ENCODE data around the gene KLRC2.
"Not testable (repeated sequence)": the region's sequence is repeated elsewhere in the genome, so short reads cannot be mapped to it uniquely, and the experiment has no call there.

KLRC2 gene

DNA sequence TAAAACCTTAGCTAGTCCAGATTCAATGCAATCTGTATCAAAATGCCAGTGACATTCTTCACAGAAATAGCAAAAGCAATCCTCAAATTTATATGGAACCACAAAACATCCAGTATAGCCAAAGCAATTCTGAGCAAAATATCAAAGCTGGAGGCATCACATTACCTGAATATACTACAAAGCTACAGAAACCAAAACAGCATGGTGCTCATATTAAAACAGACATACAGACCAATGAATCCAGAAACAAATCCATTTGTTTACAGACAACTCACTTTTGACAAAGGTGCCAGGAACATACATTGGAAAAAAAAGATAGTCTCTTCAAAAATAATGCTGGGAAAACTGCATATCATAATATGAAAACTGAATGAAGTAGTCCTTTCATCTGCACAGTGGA is 31.0 kb downstream of the KLRC2 start:
- no peak for DNase-seq

DNA sequence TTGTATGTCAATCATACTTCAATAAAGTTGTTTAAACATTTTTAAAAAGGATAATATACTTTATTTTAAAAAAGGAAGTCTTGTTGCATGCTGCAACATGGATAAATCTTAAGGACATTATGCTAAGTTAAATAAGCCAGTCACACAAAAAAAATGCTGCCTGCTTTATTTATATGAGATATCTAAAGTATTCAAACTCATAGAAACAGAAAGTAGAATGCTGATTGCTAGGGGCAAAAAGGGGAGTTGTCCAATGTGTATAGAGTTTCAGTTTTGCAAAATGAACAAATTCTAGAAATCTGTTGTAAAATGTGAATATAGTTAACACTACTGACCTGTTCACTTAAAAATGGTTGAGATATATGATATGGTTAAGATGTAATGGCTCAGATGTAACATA is 35.0 kb downstream of the KLRC2 start:
- no peak for DNase-seq

DNA sequence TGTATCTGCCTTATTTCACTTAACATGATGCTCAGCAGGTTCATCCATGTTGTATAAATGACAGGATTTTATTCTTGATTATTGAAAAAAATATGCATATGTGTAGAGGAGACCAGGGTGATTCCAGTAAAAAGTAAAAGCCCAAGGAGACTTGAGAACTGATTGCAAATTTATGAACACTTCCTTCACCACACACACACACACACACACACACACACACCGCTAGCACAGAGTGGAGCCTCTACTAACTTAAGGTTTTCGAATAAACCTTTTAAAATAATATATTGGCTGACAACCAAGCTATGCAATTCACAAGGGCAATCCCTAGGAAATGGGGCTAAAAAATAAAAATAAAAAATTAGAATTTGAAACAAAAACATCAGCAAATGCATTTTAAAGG is 37.6 kb downstream of the KLRC2 start:
- DNase-seq, result no peak

DNA sequence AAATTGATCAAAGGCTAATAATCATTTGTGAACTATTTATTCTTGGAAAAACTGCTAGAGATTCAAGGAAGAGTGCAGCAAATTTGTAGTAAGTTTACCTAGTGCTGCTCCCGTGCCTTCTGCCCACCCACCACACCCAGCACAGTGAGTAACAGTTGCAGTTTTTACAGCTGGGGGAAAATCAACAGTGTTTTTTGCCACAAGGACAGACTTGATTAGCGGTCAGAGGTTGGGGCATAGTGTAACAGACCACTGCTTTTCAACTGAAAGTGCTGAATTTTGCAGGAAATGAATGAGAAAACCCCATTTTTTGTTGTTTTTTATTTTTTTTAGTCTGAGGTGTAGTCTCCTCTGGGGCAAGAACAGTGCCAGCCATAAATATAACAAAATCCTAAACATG is 38.5 kb downstream of the KLRC2 start:
- DNase-seq, result no peak

DNA sequence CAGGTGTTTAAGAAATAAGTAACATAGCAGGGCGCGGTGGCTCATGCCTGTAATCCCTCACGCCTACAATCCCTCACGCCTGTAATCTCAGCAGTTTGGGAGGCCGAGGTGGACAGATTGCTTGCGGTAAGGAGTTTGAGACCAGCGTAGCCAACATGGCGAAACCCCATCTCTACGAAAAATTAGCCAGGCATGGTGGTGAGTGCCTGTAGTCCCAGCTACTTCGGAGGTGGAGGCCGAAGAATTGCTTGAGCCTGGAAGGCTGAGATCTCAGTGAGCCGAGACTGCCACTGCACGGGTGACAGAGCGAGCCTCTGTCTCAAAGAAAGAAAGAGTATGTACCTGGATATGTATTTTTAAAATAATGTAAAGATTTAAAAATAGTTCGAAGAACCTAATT is 39.6 kb downstream of the KLRC2 start:
- DNase-seq, result not testable (repeated sequence)

DNA sequence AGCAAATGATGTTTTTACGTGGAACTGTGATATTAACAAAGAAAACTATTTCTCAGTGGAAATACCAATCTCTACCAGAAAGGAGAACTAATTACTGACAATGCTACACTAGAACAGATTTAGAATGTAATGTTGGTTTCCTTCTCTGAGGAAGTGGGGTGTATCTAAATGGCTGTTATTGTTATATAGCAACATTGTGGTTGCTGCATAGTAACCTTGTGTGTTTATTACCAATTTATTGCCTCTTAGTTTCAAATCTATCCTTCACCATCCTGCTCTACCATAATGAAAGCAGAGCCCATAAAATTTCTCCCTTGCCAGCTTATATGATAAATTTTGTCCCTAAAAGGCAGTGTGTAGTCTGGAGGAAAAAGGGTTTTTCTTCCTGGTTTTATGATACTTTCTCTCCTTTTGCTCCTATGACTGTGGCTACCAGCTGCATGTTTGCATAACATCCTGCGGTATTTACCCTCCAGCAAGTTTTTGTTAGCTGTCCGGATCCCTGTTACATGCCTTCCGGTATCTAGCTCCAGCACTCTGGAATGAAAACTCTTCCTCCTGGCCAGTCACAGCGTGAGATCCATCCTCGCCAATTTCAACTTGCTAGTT is 40.3 kb downstream of the KLRC2 start:
- no peak for DNase-seq

DNA sequence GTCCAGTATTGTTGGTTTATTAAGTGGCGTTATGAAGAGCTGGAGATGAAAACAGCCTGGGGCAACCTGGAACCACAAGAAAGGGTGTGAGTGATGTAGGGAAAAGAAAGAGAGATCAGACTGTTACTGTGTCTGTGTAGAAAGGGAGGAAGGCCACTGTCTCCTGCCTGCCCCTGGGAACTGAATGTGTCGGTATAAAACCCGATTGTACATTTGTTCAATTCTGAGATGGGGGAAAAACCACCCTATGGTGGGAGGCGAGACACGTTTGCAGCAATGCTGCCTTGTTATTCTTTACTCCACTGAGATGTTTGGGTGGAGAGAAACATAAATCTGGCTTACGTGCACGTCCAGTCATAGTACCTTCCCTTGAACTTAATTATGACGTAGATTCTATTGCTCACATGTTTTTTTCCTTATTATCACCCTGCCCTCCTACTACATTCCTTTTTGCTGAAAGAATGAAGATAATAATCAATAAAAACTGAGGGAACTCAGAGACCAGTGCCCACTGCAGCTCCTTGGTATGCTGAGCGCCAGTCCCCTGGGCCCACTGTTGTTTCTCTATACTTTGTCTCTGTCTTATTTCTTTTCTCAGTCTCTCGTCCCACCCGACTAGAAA is 41.2 kb downstream of the KLRC2 start:
- peak in 1 of 2 experiments; percentile 44 for DNase-seq

DNA sequence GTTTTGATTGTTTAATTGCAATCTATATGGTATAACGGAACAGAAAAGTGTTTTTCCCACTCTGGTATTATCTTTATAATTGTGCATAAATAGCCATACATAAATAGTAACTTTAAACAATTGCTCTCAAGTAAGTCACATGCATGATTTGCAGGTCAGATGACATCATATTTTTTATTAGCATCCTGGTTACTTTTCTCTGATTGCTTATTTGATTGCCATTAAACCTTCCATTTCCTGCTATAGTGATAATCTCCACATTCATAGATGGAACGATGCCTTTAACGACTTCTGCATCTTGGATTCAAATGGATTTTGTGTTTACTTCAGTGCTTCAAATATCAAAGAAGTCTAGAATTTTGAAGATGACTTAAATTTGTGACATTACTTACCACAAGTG is 42.5 kb downstream of the KLRC2 start:
- DNase-seq, result no peak

DNA sequence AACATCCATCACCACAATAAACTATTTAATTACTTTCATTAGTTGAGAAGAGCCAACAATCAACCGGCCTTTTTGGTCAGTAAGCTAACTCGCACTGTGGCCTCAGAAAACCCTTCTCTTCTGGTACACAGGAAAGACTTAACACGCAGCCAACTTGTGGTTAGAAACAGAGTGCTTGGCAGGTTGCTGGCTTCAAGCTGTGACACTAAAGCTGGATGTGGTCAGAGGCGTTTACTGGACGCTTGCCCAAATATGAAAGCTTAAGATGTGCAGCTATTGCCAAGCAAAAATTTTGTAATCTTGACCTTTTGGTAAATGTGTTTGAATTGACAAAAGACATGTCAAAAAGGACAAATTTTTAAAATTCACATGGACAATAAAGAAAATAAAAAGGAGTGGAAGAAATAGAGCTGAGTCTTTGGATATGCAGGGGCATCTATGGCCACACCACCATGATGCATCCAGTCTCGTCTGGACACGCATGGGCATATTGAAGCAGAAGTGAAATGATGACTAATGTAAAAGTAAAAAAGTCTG is 43.3 kb downstream of the KLRC2 start:
- DNase-seq, result no peak

DNA sequence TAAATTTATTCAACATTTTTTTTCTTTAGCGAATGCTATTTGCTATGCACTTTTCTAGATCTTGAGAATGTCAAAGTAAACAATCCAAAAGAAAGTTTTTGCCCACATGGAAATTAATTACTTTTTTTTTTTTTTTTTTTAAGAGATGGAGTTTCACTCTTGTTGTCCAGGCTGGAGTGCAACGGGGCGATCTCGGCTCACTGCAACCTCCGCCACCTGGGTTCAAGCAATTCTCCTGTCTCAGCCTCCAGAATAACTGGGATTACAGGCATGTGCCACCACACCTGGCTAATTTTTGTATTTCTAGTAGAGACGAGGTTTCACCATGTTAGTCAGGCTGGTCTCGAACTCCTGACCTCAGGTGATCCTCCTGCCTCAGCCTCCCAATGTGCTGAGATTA is 44.8 kb downstream of the KLRC2 start:
- DNase-seq, result not testable (repeated sequence)

DNA sequence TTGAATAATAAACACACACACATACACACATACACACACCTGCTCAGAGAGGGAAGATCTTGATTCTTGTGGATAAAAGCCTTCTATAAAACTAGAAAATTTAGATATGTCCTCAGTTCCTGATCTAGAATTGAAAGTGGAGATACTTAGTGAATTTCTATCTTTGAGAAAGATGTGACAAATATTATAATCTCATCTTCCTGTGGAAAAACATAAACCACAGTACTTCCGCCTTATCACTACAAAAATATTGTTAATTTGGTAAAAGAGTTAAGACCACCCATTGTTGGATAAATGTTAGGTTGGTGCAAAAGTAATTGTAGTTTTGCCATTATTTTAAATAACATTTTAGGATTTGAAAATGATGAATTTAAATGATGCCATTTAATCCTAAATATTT is 45.9 kb downstream of the KLRC2 start, which contains the start of gene KLRK1:
KLRK1 (minus strand) TSS at position 138 of the 400 bp plus-strand sequence. CDS start 1,231 bp downstream, outside the sequence.
- no peak for DNase-seq

DNA sequence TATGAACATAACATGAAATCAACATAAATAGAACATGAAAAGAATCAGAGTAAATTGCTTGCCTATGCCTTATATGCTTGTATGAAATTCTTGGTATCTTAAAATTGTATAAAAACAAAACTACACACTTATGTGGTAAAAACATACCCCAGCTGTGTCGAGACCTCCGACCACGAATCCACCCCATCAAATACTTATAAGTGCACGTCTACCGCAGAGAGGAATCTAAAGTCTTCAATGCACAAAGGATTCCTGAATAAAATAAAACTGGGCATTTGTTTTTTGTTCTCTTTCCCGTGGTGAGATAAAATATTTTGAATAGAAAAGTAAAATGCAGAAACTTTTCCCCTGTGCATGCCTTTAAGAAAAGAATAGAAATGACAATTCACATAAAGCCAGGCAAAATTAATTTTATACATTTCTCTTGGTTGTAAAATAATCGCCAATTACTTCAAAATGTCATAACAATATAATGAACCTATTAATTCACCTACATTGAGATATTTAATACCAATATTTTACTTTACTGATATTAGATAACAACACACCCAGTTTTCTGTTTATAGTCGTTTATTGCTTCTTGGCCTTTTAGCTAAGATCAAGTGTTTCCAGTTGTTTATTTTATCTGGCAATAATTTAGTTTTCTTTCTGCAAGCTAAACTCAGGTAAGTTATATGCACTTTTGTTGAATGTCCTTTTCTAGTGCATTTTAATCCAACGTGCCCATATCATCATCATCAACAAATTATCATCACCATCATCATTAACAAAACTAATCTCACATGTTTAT is 47.0 kb downstream of the KLRC2 start:
- DNase-seq, result no peak

DNA sequence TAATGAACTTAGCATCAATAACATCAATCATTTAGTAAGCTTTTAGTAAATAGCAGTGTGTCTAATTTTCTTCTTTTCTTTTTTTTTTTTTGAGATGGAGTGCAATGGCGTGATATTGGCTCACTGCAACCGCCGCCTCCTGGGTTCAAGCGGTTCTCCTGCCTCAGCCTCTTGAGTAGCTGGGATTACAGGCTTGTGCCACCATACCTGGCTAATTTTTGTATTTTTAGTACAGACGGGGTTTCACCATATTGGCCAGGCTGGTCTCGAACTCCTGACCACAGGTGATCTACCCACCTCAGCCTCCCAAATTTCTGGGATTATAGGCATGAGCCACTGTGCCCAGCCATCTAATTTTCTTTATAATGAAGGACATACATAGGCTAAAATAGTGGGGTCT is 48.3 kb downstream of the KLRC2 start:
- DNase-seq, result not testable (repeated sequence)

DNA sequence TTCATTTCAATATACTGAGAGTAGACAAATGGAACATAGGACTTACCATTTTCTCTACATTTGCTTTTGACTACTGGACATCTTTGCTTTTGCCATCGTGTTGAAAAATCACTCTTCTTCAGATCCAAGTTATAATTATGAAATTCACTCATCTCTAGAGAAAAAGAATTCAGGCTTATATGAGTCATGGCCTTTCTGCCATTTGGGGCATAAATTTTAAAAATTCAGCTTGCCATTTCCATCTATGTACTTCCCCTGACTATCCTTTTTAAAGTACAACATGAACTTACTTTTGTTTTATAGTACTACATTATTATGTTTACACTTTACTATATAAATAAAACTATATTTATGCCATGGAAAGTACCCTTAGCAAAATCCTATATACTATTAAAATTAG is 49.0 kb downstream of the KLRC2 start:
- no peak for DNase-seq

DNA sequence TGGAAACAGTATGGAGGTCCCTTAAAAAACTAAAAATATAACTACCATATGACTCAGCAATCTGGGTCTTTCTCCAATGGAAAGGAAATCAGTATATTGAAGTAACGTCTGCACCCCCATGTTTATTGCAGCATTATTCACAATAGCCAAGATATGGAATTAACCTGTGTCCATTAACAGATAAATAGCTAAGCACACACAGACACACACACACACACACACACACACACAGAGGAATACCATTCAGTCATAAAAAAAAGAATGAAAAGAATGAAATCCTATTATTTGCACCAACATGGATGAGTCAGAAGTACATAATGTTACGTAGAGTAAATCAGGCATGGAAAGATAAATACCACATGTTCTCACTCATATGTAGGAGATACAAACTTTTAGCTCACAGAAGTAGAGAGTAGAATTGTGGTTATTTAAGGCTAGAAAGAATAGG is 50.6 kb downstream of the KLRC2 start:
- DNase-seq, result no peak

DNA sequence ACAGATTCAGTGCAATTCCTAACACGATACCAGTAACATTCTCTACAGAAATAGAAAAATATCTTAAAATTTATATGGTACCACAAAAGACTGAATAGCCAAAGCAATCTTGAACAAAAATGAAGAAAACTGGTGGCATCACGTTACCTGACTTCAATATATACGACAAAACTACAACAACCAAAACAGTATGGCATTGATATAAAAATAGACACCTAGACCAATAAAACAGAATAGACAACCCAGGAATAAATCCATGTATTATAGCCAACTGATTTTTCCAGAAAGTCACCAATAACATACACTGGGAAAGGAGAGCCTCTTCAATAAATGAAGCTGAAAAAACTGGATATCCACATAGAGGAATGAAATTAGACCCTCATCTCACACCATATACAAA is 51.6 kb downstream of the KLRC2 start:
- no peak for DNase-seq

DNA sequence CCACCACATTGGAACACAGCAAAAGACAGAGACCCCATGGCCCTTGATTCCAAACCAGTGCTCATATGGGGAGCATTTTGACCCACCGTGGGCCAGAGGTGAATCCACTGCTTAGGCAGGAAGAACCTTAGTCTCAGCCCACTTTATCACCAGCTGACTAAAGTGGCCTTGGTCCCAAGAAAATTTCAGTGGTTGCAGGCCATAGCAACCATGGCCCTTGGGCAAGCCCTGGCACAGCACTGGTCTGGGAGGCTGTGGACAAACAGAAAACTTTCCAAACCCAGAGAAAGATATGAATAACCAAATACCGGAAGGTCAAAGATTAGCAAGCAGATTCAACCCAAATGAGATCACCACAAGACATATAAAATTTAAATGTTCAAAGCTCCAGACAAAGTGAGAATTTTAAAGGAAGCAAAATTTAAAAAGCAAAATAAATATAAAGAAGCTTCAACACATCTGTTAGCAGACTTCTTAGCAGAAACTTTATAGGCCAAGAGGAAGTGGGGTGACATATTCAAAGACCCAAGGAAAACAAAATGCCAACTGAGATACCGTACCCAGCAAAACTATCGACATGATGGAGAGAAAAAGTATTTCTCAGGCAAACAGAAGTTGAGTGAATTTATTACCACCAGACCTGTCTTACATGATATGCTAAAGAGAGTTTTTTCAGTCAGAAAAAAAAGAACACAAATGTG is 53.7 kb downstream of the KLRC2 start:
- no peak for DNase-seq

Data from activated T-cell treated with anti-CD3 and anti-CD28 coated beads, Interleukin-2, amount 50 U/mL, for 48 hours (primary cell).